Measurements from ENCODE around the gene ZFC3H1. TPM values are rescaled to one million over a fixed set of nuclear protein-coding genes. Genes with fewer than 3 reads are reported as not detected.
"Not testable (repeated sequence)": the region's sequence is repeated elsewhere in the genome, so short reads cannot be mapped to it uniquely, and the experiment has no call there.

The ZFC3H1 gene
- total RNA-seq, 2 experiments from 2014 or later: 31.1 to 66.8 TPM

DNA sequence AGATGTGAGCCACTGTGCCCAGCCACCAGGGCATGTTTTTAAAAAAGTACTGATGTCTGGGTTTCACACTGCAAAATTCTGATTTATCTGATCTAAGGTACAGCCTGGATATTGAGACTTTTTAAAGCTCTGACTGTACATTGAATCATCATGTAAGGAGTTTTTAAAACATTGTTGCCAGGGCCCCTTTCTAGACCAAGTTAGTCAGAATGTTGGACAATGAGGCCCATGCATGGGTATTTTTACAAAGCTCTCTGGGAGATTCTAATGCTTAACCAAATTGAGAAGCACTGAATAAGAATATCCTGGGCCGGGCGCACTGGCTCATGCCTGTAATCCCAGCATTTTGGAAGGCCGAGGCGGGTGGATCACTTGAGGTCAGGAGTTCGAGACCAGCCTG, 38.9 kb upstream of the ZFC3H1 start:
- H3K4me3 ChIP-seq (ENCODE audit: low read depth, low read length, poor library complexity, severe bottlenecking): no peak overlapping the region
- no TSS peak for BruUV-seq (replicated peaks)
- no peaks in the 10 kb centered on the region for H3K9me3 ChIP-seq (ENCODE audit: low read length)
- H4K20me1 ChIP-seq (ENCODE audit: insufficient read depth, low read length): no peaks in the 10 kb centered on the region
- ChIA-PET CTCF (ENCODE audit: unreplicated experiment) (no interaction called here), POLR2A (interaction anchor here (1.4 kb wide), 1 partner anchor 10 kb away, joined by 5 read pairs; no protein-coding TSS in a partner anchor)
- no peaks in the 10 kb centered on the region for H3K79me2 ChIP-seq (ENCODE audit: insufficient read depth, low read depth, low read length)
- TF ChIP-seq EZH2phosphoT487 (IDR thresholded peaks at IDR 0.05; ENCODE audit: borderline replicate concordance, low read depth, low read length): no peak
- TF ChIP-seq, protein P1, sequence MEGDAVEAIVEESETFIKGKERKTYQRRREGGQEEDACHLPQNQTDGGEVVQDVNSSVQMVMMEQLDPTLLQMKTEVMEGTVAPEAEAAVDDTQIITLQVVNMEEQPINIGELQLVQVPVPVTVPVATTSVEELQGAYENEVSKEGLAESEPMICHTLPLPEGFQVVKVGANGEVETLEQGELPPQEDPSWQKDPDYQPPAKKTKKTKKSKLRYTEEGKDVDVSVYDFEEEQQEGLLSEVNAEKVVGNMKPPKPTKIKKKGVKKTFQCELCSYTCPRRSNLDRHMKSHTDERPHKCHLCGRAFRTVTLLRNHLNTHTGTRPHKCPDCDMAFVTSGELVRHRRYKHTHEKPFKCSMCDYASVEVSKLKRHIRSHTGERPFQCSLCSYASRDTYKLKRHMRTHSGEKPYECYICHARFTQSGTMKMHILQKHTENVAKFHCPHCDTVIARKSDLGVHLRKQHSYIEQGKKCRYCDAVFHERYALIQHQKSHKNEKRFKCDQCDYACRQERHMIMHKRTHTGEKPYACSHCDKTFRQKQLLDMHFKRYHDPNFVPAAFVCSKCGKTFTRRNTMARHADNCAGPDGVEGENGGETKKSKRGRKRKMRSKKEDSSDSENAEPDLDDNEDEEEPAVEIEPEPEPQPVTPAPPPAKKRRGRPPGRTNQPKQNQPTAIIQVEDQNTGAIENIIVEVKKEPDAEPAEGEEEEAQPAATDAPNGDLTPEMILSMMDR (conservative IDR thresholded peaks at IDR 0.05; ENCODE audit: low read length): no peak
- H3K4me1 ChIP-seq (ENCODE audit: insufficient read depth, low read length, poor library complexity, severe bottlenecking): peaks cover 4% of the 10 kb centered on the region
- H3K27ac ChIP-seq (ENCODE audit: low read depth, low read length, poor library complexity, severe bottlenecking): no peak overlapping the region
- H2AFZ ChIP-seq (ENCODE audit: low read length): no peak overlapping the region
- H3K4me2 ChIP-seq (ENCODE audit: low read length): no peak overlapping the region
- no peaks in the 10 kb centered on the region for H3K9me2 ChIP-seq (ENCODE audit: insufficient read depth, low read length)
- peaks cover 89% of the 10 kb centered on the region for H3K36me3 ChIP-seq (ENCODE audit: insufficient read depth, low read length)
- DNase-seq (ENCODE audit: low spot score): no peak
- intact Hi-C loops (cut with micrococcal nuclease; ENCODE audit: unreplicated experiment): no loop called here

DNA sequence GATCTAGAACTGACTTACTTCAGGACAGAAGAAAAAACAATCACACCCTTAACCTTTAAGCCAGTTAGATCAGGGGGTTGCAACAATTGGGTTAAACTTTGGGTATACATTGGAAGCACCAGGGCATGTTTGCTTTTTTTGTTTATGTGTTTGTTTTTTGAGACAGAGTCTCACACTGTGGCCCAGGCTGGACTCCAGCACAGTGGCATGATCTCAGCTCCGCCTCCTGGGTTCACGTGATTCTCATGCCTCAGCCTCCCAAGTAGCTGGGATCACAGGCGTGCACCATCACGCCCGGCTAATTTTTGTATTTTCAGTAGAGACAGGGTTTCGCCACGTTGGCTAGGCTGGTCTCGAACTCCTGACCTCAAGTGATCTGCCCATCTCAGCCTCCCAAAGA, 38.5 kb upstream of the ZFC3H1 start:
- H3K9me2 ChIP-seq (ENCODE audit: insufficient read depth, low read length); H3K4me2 ChIP-seq (ENCODE audit: low read length); BruUV-seq (replicated peaks); H3K4me1 ChIP-seq (ENCODE audit: insufficient read depth, low read length, poor library complexity, severe bottlenecking); H3K9me3 ChIP-seq (ENCODE audit: low read length); DNase-seq (ENCODE audit: low spot score); H3K27ac ChIP-seq (ENCODE audit: low read depth, low read length, poor library complexity, severe bottlenecking); CTCF ChIA-PET (ENCODE audit: unreplicated experiment); H4K20me1 ChIP-seq (ENCODE audit: insufficient read depth, low read length); H3K79me2 ChIP-seq (ENCODE audit: insufficient read depth, low read depth, low read length); POLR2A ChIA-PET; H3K4me3 ChIP-seq (ENCODE audit: low read depth, low read length, poor library complexity, severe bottlenecking); intact Hi-C loops (cut with micrococcal nuclease; ENCODE audit: unreplicated experiment); H2AFZ ChIP-seq (ENCODE audit: low read length): not testable (repeated sequence)
- peaks cover 91% of the 10 kb centered on the region for H3K36me3 ChIP-seq (ENCODE audit: insufficient read depth, low read length)

DNA sequence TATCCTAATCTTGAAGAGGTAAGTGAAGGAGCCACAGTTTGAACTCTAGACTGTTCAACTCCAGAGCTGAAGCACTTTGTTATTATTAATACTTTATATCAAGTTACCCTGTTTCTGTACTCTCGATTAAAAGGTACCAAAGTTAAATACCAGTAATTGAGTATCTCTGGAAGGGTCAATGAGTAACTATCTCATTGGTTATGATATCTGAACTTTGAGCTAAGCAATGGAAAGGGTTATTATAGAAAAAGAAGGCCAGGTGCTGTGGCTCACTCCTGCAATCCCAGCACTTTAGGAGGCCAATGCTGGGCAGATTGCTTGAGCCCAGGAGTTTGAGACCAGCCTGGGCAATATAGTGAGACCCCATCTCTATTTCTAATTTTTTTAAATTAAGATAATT, 32.1 kb upstream of the ZFC3H1 start:
- H3K4me3 ChIP-seq (ENCODE audit: low read depth, low read length, poor library complexity, severe bottlenecking): peak overlapping the region; percentile 56
- no TSS peak for BruUV-seq (replicated peaks)
- TF ChIP-seq, protein P1 (conservative IDR thresholded peaks at IDR 0.05; ENCODE audit: low read length): no peak
- no peak for TF ChIP-seq EZH2phosphoT487 (IDR thresholded peaks at IDR 0.05; ENCODE audit: borderline replicate concordance, low read depth, low read length)
- ChIA-PET POLR2A (interaction anchor here (0.6 to 2.1 kb wide), 11 partner anchors 8 to 191 kb away, joined by 3 to 27 read pairs (median 3); partner anchors contain the start of genes THAP2, TMEM19 and ZFC3H1), CTCF (ENCODE audit: unreplicated experiment) (no interaction called here)
- H2AFZ ChIP-seq (ENCODE audit: low read length): peak overlapping the region; percentile 29; the same call in 1 of the 2 replicates
- peaks cover 59% of the 10 kb centered on the region for H3K4me1 ChIP-seq (ENCODE audit: insufficient read depth, low read length, poor library complexity, severe bottlenecking)
- peaks cover 65% of the 10 kb centered on the region for H3K36me3 ChIP-seq (ENCODE audit: insufficient read depth, low read length)
- H3K79me2 ChIP-seq (ENCODE audit: insufficient read depth, low read depth, low read length): peaks cover 54% of the 10 kb centered on the region
- no peaks in the 10 kb centered on the region for H4K20me1 ChIP-seq (ENCODE audit: insufficient read depth, low read length)
- DNase-seq (ENCODE audit: low spot score): no peak
- peak overlapping the region; percentile 99 for H3K27ac ChIP-seq (ENCODE audit: low read depth, low read length, poor library complexity, severe bottlenecking)
- H3K9me2 ChIP-seq (ENCODE audit: insufficient read depth, low read length): no peaks in the 10 kb centered on the region
- intact Hi-C loops (cut with micrococcal nuclease; ENCODE audit: unreplicated experiment): loop anchor here (2.0 to 10.0 kb wide), 2 partner anchors 57 to 1331 kb away; partner anchors contain the start of gene KCNMB4
- H3K4me2 ChIP-seq (ENCODE audit: low read length): peak overlapping the region; percentile 84
- H3K9me3 ChIP-seq (ENCODE audit: low read length): no peaks in the 10 kb centered on the region; the same call in 1 of the 2 replicates

Measured in OCI-LY7 (cell line).